Islet precursor cell (in vitro differentiated cells): Measurements from ENCODE around the gene WDR88.
"Not testable (repeated sequence)": the region's sequence is repeated elsewhere in the genome, so short reads cannot be mapped to it uniquely, and the experiment has no call there.

ENCODE experiments used
- DNase-seq: peaks from one replicate; pipeline ENCODE4 v3.0.0-alpha.2; 2018

The WDR88 gene

GRCh38 chr19:33129901-33130300 is 2.0 kb upstream of the WDR88 start:
- DNase-seq: no peak

- DNase-seq: no peak
These were observed 1.5 kb upstream of the WDR88 start for GRCh38 chr19:33130433-33130832.

- DNase-seq: no peak
These were observed 511 bp downstream of the WDR88 start for GRCh38 chr19:33132425-33132824.

DNA sequence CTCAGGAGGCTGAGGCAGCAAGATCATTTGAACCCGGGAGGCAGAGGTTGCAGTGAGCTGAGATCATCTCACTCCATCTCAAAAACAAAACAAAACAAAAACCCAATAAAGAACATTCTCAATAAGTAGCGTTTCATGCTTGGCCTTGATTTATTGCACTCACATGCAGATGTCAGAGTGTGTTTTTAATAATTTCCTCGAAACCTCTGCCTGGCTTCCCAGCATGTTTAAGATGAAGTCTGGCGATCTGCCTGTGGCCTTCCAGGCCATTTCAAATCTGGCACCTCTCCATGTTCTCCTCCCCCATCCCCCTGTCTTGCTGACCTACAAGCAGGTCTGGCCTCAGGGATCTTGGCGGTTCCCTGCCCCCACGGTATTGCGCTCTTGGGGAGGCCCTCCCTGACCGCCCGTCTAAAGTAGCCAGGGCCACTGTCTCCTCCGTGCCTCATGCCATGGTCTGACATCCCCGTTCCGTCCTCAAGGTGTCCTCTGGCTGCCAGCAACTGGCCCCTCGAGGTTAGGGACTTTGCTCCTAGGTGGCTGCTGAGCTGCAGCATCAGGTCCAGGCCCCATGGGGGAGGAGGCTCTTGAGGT is 1.6 kb downstream of the WDR88 start:
- DNase-seq: peak; percentile 64

GRCh38 chr19:33134571-33135041 is 2.7 kb downstream of the WDR88 start:
- peak; percentile 60 for DNase-seq

- DNase-seq: peak; percentile 58
These were observed 7.3 kb downstream of the WDR88 start for GRCh38 chr19:33139165-33139564.

- peak; percentile 72 for DNase-seq
These were observed 12.0 kb downstream of the WDR88 start for GRCh38 chr19:33143897-33144405.

DNA sequence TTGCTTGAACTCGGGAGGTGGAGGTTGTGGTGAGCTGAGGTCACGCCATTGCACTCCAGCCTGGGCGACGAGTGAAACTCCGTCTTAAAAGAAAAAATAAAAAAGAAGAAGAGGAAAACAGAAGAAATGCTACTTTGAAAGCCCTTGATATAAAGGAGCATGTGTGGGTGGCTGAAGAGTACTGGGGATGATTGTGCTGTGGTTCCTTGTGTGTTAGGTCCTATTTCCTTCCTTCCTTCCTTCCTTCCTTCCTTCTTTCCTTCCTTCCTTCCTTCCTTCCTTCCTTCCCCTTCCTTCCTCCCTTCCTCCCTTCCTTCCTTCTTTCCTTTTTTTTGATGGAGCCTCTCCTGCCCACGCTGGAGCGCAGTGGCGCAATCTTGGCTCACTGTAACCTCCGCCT is 14.3 kb downstream of the WDR88 start:
- DNase-seq: no peak

GRCh38 chr19:33147538-33147937 is 15.6 kb downstream of the WDR88 start:
- no peak for DNase-seq

DNA sequence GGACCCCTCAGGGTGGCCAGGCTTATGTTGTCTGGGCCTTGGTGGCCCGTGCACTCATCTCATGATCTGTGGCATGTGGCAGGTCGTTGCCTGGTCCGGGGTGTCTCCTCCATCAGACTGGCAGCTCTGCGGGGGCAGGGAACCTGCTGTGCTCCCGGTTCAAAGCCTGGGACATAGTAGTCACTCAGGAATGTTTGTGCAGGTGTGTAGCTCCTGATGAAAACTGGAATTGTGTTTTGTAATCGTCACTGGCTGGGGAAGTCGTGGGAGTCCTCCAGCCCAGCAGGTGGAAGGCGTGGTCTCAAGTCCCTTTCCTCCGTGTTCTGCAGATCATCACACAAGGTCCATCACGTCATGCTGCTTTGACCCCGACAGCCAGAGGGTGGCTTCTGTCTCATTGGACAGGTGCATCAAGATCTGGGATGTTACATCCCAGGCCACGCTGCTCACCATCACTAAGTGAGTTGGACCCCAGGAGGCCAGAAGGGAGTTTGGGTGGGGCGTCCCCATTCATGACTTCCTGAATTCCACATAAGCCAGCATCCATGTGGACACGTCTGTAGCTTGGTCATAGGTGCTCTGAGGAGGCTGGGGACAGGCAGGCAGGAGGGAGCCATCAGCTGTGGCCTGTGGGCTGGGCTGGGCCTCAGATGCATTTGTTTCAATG is 19.1 kb downstream of the WDR88 start:
- no peak for DNase-seq

GRCh38 chr19:33152176-33152575 is 20.3 kb downstream of the WDR88 start:
- no peak for DNase-seq

GRCh38 chr19:33152625-33153024 is 20.7 kb downstream of the WDR88 start:
- DNase-seq: not testable (repeated sequence)

GRCh38 chr19:33154313-33154712 is 22.4 kb downstream of the WDR88 start:
- DNase-seq: not testable (repeated sequence)

DNA sequence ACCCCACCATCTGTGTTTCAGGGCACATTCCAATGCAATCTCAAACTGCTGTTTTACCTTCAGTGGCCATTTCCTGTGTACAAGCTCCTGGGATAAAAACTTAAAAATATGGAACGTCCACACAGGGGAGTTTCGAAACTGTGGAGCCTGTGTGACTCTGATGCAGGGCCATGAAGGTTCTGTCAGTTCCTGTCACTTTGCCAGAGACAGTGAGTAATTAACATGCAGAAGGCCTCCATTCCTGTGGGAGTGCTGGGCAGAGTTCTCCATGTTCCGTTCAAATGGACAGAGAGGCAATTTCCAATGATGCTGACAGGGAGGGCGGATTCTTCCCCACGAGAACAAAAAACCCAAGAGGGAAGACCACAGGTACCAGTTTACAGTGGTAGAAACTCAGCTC is 24.4 kb downstream of the WDR88 start:
- DNase-seq: no peak

DNA sequence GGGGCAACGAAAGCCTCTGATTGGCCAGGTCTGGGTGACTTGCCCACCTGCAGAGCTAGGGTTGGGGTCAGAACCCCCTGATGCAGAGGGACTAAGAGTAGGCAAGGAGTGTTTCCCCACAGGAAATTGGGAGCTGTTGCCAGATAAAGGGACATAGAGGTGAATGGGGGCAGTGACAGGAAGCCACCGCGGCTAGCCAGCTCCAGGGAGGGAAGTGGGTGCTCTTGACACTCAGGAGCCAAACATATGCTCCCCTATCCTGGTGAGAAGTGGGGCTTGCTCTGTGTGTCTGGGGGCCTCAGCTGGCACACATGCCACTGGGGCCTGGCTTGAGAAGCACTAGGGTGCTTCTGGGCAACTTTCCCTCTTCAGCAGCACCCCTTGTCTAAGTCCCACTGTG is 26.0 kb downstream of the WDR88 start:
- DNase-seq: no peak

DNA sequence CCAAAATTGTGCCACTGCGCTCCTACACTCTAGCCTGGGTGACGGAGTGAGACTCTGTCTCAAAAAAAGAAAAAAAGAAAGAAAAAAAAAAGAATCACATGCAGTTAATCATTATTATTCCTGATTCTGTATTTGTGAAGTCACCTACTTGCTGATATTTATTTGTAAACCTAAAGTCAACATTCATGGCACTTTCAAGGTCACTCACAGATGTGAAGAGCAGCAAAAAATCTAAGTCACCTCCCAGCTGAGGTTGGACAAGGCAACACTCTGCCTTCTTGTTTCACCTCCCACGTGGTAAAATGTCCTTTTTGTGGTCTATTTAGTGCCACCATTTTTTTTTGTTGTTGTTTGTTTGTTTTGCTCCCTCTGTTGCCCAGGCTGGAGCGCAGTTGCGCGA is 26.5 kb downstream of the WDR88 start:
- DNase-seq: no peak

DNA sequence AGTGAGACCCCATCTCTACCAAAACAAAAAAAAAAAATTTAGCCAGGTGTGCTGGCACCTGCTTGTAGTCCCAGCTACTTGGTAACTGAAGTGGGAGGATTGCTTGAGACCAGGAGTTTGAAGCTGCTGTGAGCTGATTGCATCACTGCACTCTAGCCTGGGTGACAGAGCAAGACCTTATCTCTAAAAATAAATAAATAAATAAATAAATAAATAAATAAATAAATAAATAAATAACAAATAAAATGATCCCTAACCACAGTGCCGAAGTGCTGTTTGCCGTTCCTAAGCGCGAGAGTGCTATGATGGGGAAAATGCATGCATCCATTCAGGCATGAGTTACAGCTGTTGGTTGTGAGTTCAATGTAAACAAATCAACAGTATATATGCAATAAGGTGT is 27.2 kb downstream of the WDR88 start:
- no peak for DNase-seq

DNA sequence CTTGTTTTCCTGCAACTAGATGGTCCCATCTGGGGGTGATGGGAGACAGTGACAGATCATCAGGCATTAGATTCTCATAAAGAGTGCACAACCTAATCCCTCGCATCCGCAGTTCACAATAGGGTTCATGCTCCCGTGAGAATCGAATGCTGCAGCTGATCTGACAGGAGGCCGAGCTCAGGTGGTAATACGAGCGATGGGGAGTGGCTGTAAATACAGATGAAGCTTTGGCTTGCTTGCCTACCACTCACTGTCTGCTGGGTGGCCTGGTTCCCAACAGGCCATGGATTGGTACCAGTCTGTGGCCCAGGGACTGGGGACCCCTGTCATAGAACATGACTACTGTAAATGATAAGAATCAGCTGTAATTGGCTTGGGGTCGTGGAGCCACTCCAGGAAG is 28.0 kb downstream of the WDR88 start:
- DNase-seq: no peak

DNA sequence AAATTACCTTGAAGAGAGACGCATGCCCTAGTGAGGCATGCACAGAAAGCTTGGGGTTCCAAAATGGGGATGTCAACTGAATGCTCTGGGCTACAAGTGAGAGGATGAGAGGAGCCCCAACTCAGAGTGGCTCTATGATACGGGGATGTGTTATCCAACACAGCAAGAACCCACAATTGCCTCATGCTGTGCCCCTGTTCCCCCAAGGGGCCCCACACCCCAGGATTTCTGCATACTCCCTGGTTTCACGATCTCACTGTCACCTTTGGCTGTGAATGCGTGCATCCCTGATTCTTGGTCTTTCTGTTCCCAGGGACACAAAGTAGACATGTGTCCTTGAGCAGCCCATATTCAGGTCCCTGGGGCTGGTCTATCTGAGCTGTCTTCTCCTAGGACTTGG is 29.3 kb downstream of the WDR88 start:
- DNase-seq: no peak

DNA sequence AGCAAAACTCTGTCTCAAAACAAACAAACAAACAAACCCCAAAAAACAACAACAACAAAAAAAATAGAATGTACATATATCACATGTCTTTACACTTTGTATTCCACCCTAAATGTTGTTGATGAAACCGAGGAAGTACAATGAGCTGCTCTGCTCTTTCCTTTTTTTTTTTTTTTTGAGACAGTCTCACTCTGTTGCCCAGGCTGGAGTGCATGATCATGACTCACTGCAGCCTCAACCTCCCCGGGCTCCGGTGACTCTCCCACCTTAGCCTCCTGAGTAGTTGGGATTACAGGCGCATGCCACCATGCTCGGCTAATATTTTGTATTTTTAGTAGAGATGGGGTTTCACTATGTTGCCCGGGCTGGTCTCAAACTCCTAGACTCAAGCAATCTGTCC is 31.6 kb downstream of the WDR88 start:
- DNase-seq: no peak

- DNase-seq: not testable (repeated sequence)
These were observed 34.1 kb downstream of the WDR88 start for GRCh38 chr19:33166037-33166436.

DNA sequence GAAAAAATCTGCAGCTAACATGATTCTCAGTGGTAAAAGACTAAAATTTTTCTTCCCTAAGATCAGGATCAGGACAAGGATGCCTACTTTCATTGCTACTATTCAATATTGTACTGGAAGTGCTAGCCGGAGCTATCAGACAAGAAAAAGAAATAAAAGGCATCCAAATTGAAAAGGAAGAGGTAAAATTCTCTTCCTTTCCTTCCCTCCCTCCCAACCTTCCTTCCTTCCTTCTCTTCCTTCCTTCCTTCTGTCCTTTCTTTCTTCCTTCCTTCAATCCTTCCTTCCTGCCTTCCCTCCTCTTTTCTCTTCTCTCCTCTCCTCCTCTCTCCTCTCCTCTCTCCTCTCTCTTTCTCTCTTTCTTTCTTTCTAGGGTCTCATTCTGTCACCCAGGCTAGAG is 35.5 kb downstream of the WDR88 start:
- DNase-seq: no peak

- no peak for DNase-seq
These were observed 36.6 kb downstream of the WDR88 start for GRCh38 chr19:33168528-33168927.

DNA sequence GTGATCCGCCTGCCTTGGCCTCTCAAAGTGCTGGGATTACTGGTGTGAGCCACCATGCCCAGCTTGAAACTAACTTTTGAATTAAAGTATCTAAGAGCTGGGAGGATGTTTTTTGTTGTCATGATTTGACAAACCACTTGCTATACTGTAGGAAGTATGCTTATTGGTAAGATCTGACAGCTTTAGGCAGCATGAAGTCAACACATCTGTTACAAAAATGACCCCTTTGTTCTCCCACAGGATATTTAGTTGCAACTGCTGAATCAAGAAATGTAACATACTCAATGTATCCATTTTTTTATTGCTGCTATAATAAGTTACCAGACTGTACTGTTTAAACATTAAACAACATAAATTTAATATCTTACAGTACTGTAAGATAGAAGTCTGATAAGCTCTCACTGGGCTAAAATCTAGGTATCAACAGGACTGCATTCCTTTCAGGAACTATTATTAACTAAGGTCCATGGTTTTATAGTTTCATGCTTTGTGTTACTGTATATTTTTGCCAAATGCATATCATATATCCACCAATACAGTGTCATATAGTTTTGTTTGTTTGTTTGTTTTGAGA is 39.4 kb downstream of the WDR88 start:
- no peak for DNase-seq
